NCI-H2196 treated with DMSO at 0.1 percent for 48 hours (cell line): Measurements from ENCODE around the gene TPO.
"Not testable (repeated sequence)": the region's sequence is repeated elsewhere in the genome, so short reads cannot be mapped to it uniquely, and the experiment has no call there.

Experiments
- DNase-seq: peaks from one replicate; lab custom pipeline; 2025; ENCODE audit not compliant: unreplicated experiment; lab: John Stamatoyannopoulos, UW

TPO gene

DNA sequence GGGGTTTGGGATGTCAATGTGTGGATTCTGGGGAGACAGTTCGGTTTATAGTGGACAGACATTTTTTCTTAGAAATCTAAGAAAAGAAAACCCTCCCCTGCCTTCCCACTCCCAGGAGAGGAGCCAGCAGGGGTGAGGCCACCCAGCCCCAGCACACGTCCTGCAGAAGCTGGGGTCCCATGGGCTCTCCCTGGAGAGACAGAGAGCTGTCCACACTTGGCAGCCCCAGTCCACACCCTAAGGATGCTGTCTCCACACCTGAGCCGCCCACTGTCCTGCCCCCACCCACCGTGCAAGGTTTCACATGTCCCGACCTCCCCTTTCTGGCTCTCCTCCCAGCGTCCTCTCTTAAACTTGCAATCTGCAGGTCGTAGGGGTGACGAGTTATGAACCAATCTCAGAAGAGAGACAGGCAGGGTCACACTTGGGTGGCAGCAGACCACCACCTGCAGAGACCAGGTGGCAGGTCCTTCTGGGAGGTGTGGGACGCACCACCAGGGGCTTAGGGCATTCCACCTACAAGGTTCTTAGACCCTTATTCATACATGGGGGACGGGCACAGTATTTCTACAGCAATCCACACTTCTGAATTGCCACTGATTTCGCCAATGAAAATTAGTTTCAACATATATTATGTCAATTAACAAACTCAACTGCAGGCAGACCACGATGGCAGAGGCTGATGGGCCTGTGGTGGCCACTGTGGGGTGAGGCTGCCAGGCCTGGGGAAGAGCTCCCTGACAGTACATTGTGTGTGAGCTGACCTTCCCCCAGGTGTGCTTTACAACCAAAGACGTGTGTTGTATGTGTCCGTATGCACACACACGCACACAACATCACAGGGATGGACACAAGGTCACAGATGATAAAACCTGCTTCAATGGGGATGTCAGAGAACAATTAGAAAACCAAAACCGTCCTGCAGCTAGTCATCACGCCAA, 158.5 kb downstream of the TPO start:
- DNase-seq: no peak

DNA sequence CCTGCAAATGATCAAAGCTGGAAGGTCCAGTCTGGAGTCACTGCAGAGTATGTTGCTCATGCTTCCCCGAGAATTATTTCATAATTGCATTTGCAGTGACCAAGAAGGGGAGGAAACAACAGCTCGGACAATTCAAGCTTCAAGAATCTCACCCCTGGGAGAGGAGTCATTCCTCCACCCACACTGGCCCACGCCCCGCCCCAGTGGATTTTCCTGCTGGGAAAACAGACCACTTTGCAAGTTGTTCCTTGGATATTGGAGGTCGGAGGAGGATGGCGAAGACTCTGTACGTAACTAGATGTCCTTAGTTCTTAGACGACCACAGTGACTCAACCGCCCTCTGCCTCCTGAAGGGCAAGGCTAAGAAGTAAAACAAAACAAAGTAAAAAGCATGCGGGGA, 159.4 kb downstream of the TPO start:
- no peak for DNase-seq

DNA sequence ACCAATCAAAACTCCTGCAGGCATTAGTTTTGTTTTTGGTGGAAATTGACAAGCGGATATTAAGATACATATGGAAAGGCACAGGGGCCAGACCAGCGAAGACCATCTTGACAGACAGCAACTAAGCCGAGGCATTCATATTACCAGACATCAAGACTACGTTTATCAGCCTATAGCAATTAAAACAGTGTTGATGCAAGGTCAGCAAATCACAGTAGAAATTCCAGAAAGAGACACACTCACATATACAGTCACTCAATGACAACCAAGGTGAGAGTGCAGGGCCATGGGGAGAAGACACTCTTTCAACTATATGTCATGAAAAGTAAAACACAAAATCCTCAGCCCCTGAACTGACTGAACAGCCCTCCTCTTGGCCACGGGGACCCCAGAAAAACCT, 164.6 kb downstream of the TPO start:
- DNase-seq: no peak

DNA sequence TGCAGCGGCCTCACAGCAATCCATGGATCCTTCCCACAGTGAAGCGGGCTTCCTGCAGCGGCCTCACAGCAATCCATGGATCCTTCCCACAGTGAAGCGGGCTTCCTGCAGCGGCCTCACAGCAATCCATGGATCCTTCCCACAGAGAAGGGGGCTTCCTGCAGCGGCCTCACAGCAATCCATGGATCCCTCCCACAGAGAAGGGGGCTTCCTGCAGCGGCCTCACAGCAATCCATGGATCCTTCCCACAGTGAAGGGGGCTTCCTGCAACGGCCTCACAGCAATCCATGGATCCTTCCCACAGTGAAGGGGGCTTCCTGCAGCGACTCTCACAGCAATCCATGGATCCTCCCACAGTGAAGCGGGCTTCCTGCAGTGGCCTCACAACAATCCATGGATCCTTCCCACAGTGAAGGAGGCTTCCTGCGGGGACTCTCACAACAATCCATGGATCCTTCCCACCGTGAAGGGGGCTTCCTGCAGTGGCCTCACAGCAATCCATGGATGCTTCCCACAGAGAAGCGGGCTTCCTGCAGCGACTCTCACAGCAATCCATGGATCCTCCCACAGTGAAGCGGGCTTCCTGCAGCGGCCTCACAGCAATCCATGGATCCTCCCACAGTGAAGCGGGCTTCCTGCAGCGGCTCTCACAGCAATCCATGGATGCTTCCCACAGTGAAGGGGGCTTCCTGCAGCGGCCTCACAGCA, 168.1 kb downstream of the TPO start:
- DNase-seq: not testable (repeated sequence)

DNA sequence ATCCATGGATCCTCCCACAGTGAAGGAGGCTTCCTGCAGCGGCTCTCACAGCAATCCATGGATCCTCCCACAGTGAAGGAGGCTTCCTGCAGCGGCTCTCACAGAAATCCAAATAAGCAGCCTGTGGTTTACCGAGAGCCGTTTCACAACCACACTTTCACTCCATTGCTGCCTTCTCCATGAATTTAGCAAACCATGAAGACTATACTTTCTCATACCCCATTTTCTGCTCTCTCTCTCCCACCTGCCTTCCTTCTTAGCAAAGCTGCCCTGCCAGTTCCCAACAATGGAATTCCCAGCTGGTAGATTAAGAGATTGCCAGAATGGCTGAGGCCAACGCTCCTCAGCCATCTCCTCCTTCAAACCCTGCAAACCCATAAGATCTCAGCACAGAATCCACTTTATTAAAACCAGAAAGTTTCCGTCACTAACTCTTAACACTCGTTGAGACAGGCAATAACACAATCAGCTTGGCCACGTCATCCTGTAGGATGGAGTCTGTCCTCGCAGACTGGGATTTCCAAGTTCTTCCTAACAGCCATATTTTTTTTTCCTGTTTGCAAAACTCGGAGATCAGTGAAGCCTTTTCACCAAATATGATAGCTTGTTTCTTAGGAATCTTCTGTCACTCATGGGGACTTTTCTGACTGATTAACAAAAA, 168.8 kb downstream of the TPO start:
- no peak for DNase-seq

DNA sequence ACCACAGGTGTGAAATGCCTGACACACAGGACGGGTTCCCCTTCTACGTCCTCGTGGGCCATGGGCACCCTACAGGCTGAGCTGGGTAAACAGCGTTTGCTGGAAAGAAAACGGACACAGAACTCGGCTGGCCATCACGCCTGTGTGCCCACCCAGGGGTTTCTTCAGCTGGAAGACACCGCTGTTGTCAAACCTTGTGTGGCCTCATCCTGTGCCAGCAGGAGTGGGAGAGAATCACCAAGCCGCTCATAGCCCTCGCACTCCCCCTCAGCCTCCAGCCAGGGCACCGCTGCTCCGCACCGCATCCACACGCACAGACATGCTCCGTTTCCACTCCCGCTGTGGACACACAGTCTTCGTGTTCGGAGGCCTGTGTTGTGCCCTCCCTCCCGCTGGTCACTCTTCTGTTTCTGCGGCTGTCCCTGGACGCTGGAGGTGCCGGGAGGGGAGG, 169.7 kb downstream of the TPO start:
- no peak for DNase-seq

DNA sequence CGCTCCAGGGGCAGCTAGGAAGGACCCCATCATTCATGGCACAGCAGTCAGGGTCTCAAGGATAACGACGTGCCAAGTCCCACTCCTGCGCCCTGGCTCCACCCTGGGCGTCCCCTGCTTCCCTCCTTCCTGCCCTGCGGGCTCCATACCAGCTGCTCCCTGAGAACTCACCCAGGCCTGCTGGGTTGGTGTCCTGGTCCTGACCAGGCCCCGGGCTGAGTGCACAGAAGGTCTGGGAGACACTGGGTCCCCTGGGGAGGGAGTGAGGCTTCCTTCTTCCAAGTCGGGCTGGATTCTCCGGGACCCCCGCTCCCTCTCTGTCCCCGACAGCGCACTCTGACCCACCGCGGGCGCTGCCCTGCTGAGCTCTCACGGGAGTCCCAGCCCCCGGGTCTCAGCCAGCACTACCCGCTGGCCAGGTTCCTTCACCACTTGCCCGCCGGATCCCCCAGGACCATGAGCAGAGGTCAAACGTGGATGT, 170.8 kb downstream of the TPO start:
- no peak for DNase-seq

DNA sequence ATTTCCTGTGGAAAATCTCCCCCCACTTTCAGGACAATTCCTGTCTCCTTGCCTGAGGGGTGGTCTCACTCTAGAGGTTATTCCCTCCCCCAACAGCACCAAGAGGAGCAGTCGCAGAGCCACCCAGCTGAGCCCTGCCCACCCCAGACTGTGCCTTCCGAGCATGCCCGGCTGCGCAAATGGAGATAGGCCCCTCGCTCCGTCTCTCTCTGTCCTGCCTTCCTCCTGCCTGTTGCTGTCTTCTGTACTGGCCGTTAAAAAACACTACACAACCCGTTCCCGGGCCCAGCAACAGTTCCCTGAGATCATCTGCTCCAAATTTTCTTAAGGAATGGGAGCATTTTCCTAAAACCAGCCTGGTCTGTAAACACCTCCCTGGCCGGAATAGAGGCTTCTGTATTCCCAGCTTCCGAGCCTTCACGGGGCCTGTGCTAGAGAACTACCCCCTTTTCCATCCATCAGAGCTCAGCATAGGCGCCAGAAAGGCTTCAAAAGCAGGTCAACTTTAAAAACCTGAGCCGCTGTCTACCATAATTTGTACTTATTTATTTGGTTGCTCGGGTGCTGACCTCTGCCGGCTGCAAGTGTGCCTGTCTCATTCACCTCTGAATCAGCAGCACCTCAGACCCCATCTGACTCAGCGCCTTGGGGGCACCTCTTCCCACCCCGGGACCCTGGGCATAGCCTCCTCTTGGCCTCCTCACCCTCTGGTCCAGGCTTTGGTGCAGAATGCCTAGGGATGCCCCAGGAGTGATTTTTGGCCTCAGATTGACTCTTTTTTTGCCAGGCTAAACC, 171.6 kb downstream of the TPO start:
- no peak for DNase-seq

DNA sequence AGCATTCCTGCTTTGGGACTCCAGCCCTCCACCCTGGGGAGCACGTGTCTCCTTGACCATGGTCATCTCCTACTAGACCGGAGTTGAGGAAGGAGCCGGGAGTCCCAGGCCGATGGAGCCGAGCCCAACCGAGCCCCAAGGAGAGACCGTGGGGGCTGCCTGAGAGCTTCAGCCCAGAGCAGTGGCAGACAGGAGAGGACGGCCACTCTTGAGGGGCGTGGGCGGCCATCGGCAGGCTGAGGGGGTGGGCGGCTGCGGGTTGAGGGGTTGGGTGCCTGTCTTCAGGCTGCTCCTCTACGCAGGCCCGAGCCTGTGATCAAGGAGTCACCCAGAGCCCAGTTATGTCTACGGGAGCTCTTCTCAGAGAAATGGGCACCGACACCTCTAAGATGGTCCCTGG, 172.4 kb downstream of the TPO start:
- no peak for DNase-seq

DNA sequence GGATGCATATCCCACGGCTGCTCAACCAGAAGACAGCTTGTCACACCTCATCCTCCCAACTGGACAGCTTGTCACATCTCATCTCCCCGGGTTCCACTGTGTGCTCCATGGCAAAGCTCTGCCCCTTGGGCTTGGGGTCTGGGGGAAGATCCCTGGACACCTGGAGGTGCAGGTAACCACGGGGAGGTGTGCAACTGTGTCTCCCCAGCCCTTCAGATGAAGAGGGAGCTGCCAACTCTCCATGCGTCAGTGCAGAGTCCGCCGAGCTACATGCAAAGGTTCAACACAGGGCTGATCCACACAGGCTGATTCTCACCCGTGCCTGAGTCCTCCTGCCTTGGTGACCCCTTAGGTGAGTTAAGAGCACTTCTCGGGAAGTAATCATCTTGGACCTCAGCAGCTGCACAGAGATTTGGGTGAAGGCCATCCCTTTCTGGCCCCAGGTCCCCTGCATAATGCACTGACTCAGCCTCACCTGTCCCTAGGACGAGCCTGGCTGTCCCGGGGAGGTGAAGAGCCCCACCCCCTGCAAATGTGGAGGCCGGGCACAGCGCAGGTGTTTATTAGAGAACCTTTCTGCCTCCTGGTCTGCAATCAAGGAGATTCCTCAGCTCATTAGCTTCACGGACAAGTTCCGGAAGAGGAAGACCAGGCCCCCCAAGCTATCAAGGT, 173.1 kb downstream of the TPO start:
- DNase-seq: no peak

DNA sequence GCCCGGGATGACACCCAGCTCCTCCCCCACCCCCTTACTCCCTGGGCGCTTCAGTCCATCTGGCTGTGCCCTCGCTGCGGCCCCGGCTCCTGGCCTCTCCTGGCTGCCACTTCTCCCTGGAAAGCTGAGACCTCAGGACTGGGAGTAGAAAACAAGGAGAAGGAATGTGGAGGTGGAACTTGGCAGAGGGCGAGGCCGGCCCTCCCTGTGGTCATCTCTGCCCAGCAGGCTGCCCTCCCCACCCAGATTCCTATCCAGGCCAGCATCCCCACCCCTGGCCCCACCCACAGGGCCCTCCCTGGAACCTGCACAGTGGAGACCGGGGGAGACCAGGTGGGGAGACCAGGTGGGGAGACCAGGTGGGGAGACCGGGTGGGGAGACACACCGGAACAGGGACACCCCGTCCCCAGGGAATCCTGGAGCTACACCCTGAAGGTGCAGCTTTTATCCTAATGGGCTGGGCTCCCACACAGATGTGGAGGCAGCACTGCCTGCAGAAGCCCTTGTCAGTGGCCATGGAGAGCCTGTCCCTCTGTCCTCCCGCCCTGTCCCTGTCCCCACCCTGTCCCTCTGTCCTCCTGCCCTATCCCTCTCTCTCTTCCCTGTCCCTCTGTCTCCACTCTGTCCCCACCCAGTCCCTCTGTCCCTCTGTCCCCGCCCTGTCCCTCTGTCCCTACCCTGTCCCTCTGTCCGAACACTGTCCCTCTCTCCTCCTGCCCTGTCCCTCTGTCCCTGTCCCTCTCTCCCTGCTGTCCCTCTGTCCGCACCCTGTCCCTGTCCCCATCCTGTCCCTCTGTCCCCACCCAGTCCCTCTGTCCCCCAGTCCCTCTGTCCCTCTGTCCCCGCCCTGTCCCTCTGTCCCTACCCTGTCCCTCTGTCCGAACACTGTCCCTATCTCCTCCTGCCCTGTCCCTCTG, 173.9 kb downstream of the TPO start:
- DNase-seq: no peak

DNA sequence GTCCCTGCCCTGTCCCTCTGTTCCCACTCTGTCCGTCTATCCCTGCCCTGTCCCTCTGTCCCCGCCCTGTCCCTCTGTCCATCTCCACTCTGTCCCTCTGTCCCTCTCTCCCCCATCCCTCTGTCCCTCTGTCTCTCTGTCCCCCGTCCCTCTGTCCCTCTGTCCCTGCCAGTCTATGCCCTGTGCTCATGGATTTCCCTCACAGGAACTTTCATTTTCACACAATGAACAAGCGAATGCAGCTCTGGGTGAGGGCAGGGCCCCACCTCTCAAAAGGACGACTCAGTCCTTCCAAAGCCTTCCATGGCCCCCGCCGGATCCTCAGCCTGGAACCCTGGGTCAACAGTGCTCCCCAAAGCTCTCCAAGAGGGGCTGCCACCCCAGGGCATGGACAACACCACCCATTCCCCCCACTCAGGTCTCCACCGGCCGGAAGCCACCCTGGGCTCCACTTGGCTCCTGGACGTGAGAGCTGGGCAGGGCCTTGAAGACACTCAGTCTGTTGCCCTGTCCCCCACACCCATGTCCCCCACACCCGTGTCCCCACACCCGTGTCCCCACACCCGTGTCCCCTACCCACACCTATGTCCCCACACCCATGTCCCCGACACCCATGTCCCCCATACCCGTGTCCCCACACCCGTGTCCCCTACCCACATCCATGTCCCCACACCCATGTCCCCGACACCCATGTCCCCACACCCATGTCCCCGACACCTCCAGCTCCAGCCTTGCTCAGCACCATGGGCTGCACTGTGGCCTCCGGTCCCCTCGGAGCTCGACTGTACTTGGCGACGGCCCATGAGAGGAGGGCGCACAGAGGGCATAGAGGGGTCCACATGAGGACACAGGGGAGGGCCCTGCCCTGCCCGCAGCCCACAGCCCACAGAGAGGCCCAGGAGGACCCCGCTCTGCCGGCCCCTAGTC, 175.1 kb downstream of the TPO start:
- DNase-seq: no peak

DNA sequence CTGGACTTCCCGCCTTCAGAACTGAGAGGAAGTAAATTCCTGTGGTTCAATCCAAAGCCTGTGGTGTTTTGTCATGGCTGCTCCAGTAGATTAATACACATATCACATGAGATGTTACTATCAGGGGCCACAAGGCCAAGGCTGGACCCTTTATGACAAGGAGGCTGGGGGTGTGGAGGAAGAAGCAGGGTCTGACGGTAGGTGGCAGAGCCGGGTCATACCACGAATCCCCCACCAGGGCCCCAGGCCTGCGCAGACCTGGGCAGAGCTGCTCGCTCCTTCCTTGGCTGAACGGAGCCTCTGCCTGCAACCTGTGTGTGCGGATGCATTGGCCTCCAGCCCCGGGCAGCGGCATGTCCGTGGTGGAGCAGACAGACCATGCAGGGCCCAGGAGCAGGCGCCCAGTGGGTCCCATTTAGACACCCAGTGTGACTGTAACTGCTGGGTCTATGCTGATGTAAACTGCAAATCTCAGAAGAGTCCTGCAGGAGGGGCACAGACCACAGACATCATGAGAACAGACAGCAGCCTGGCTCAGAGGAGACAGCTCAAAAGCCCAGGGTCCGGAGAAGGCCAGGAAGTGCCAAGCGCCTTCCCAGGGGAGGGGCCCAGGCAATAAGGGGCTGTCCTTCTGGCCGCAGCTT, 175.8 kb downstream of the TPO start:
- no peak for DNase-seq

DNA sequence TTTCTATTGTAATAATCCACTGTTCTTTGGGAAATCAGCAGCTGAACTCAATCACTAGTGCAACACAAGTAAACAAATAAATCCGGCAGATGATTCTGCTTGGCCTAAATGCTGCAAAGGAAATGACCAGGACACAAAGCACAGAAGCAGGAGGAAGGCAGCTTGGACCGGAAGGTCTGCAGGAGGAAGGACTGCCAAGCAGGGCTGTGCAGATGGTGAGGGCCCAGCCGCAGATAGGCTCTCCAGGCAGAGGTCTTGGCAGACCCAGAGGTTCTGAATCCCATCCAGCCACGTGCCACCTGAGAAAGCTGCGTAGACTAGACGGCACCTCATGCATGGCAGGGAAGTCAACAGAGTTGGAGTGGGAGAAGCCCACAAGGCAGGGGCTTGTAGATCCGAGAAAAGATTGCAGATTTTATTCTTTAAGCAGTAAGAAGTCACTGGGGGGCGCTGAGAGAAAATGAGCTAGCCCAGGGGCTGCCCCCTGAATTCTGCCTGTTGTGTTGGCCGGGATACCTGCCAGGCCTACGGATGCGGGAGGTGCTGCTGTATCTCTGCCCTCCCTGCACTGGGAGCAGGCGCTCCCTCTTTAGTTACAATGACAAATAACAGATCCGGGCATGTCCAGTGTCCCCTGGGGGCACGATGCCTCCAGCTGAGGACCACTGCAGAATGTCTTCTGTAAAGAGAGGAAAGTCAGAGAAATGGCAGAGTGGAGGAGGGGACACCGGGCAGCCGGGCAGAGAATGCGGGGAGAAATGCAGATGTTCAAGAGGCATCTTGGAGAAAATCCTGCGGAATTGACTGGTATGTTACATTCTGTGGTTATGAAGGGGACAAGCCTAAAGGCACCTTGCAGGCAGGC, 177.6 kb downstream of the TPO start:
- DNase-seq: no peak

DNA sequence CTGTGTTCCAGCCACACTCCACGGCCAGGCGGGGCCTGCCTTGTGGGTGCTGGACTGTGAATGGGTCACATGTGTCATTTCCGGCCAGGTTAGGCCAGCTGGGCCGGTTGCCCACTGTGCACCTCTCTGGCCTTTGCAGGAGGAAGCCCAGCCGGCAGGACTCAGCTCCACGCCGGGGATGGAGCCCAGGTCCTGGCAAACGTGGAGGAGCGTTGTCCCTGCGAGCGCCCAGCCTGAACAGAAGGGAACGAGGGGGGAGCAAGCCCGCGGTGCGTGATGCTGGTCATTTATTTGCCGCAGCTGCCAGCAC, 178.2 kb downstream of the TPO start:
- DNase-seq: no peak
